K562 (cell line): Measurements from ENCODE around the gene LOXL3. TPM values are rescaled to one million over a fixed set of nuclear protein-coding genes. Genes with fewer than 3 reads are reported as not detected.

Experiments
- CAMTA2 ChIP-seq: fragments of 250-450 bp; sonication (Bioruptor Pico); conservative IDR thresholded peaks from 2 replicates; pipeline ENCODE4 v1.5.1; 2022
- DNMT1 ChIP-seq: fragments of 450-650 bp; IDR thresholded peaks from 2 replicates; pipeline ENCODE4 v1.6.1; 2016; ENCODE audit warnings: antibody characterized with exemption, mild to moderate bottlenecking
- ETV6 ChIP-seq, 3 experiments: fragments of 150-350 bp in 1 of 3; sonication (generic) in 1 of 3; formaldehyde crosslinking in 1 of 3; IDR thresholded peaks; 2 replicates each; pipeline versions ENCODE4 v1.6.1 to v1.8.0; 2014 to 2022; ENCODE audit warnings: borderline replicate concordance in 2 of 3, low read depth in 2 of 3, antibody characterized with exemption in 1 of 3, low read length in 1 of 3, mild to moderate bottlenecking in 1 of 3, missing genetic modification reagents in 1 of 3
- HDAC1 ChIP-seq, 2 experiments: fragments of 450-650 bp; IDR thresholded peaks; 2 replicates each; pipeline ENCODE4 v1.6.1; 2016 to 2017; ENCODE audit warnings: inconsistent platforms in 1 of 2, mild to moderate bottlenecking in 1 of 2, moderate library complexity in 1 of 2
- HEY1 ChIP-seq: fragments of 250-450 bp; sonication (Bioruptor Pico); IDR thresholded peaks from 2 replicates; pipeline ENCODE4 v1.5.0; 2020; ENCODE audit warnings: mild to moderate bottlenecking, moderate library complexity, borderline replicate concordance
- HSF4 ChIP-seq: fragments of 250-450 bp; sonication (Bioruptor Pico); IDR thresholded peaks from 2 replicates; pipeline ENCODE4 v2.1.2; 2022; ENCODE audit warnings: mild to moderate bottlenecking, moderate library complexity, borderline replicate concordance
- JUND ChIP-seq, 2 experiments: IDR thresholded peaks; 2 replicates in 1 of 2; 3 replicates in 1 of 2; pipeline ENCODE4 v1.6.1; 2011; ENCODE audit warnings: borderline replicate concordance in 2 of 2, low read depth in 2 of 2, low read length in 2 of 2, improper control_type of control experiment in 1 of 2, missing biosample characterization in 1 of 2, missing genetic modification characterization in 1 of 2, missing genetic modification reagents in 1 of 2
- KDM4B ChIP-seq, 2 experiments: fragments of 450-650 bp in 1 of 2; sonication (generic) in 1 of 2; IDR thresholded peaks; 2 replicates each; pipeline ENCODE4 v1.6.1; 2016 to 2017; ENCODE audit warnings: borderline replicate concordance in 2 of 2, antibody characterized with exemption in 1 of 2, low read depth in 1 of 2, mild to moderate bottlenecking in 1 of 2
- KLF10 ChIP-seq: fragments of 250-450 bp; sonication (Bioruptor Pico); IDR thresholded peaks from 2 replicates; pipeline ENCODE4 v1.6.1; 2021; ENCODE audit warnings: matching md5 sums
- LCOR ChIP-seq: sonication (generic); formaldehyde crosslinking; IDR thresholded peaks from 2 replicates; pipeline ENCODE4 v1.8.0; 2022; ENCODE audit warnings: mild to moderate bottlenecking, missing genetic modification reagents
- PHF21A ChIP-seq: fragments of 450-650 bp; IDR thresholded peaks from 2 replicates; pipeline ENCODE4 v1.6.1; 2017; ENCODE audit warnings: low read depth, borderline replicate concordance
- RAD51 ChIP-seq: fragments of 450-650 bp; IDR thresholded peaks from 2 replicates; pipeline ENCODE4 v1.7.1; 2016; ENCODE audit warnings: low read depth, mild to moderate bottlenecking, borderline replicate concordance
- SAP30 ChIP-seq: fragments of 200-600 bp; sonication (generic); IDR thresholded peaks from 2 replicates; pipeline ENCODE4 v1.6.1; 2012; ENCODE audit warnings: borderline replicate concordance, low read depth, mild to moderate bottlenecking, moderate library complexity, low read length, control low read depth, inconsistent platforms; ENCODE audit not compliant: insufficient read depth, poor library complexity, severe bottlenecking
- SMAD4 ChIP-seq: fragments of 250-450 bp; sonication (Bioruptor Pico); conservative IDR thresholded peaks from 2 replicates; pipeline ENCODE4 v1.8.0; 2021; ENCODE audit warnings: inconsistent platforms, mild to moderate bottlenecking, moderate library complexity
- SNRNP70 ChIP-seq: fragments of 200-400 bp; formaldehyde crosslinking; optimal IDR thresholded peaks from 2 replicates; pipeline ENCODE3; 2017; ENCODE audit warnings: low read depth, low read length
- SRSF3 ChIP-seq: fragments of 200-400 bp; formaldehyde crosslinking; IDR thresholded peaks from 2 replicates; pipeline ENCODE4 v1.6.1; 2016; ENCODE audit warnings: mild to moderate bottlenecking, low read length, moderate library complexity; ENCODE audit not compliant: insufficient read depth
- ZBTB8A ChIP-seq: fragments of 450-650 bp; IDR thresholded peaks from 2 replicates; pipeline ENCODE4 v1.6.1; 2018; ENCODE audit warnings: mild to moderate bottlenecking, moderate library complexity; ENCODE audit not compliant: partially characterized antibody
- polyA plus RNA-seq, 8 experiments: library from polyadenylated mRNA; depleted of rRNA in 4 of 8; stranded (reverse) in 5 of 8; unstranded in 3 of 8; fragments of >200 nt; fragmentation: Nextera tagmentation in 2 of 8; fragmentation: Illumina TruSeq in 1 of 8; extraction: Ambion mirVana in 2 of 8; extraction: Trizol in 1 of 8; gene quantifications; 2 replicates each; pipeline versions ENCODE4 v1.2.1 to v1.2.3, GENCODE V29; 2011 to 2014; ENCODE audit warnings: inconsistent platforms in 1 of 8, missing spikeins in 1 of 8
- total RNA-seq, 7 experiments: library from RNA; depleted of rRNA in 6 of 7; stranded (reverse); fragments of >200 nt in 6 of 7; fragmentation: Illumina TruSeq in 2 of 7; extraction: Trizol in 2 of 7; gene quantifications; 2 replicates each; pipeline versions ENCODE4 v1.2.1 to v1.2.3, GENCODE V29; 2011 to 2021; ENCODE audit warnings: low replicate concordance in 1 of 7
- TF ChIP-seq, protein P1 (sequence below): fragments of 450-650 bp; IDR thresholded peaks from 2 replicates; pipeline ENCODE4 v1.6.1; 2017; ENCODE audit warnings: antibody characterized with exemption, mild to moderate bottlenecking
- TF ChIP-seq, protein P2 (sequence below): fragments of 250-450 bp; sonication (Bioruptor Pico); IDR thresholded peaks from 2 replicates; pipeline ENCODE4 v1.4.0; 2020; ENCODE audit warnings: mild to moderate bottlenecking, moderate library complexity

LOXL3 gene
- total and polyA plus RNA-seq, 9 of the 15 experiments (the other 6 are each of a cell fraction or from before 2014, with no cell fraction given) = 0.22 to 0.99 (median 0.31) TPM

DNA sequence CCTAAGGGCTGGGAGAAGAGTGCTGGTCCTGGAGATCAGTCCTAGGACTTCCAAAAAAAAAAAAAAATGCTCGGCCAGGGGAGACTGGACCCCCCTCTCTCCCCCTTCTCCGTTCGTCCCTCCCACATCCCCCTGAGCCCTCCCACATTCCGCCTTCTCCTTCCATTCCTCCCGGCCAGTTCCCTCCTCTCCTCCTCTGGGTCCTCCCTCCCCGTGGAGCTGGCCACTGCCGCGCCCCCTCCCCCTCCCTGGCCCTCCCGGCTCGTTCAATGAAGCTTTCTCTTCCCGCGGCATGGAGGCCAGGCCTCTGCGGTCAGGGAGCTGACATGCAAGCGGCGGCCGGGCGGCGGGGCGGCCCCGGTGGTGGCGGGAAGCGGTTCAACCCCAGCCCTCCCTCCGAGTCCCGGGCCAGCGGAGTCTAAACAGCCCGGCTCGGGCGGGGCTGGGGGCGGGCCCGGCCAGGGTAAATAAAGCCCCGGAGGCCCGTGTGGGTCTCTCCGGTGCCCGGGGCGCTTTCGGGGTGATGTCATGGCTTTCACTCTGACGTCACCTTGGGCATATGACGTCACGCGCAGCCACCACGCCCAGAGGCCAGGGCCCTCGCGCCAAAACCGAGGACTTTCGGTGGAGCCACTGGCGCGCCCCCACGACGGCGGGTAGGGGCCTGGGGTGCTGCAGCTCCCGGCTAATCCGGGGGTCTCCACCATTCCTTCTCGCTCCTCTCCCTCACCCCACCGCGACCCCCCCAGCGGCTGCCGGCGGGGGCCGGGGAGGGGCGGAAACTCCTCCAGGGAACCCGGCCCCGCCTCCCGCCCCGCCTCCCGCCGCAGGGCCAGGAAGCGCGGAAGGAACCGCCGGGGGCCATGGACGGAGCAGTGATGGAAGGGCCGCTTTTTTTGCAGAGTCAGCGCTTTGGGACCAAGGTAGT lies at the start of gene LOXL3, which contains the start of gene DOK1 (continued):
- TF ChIP-seq SMAD4 (CRISPR knock-in tag) (peak; percentile 48), RAD51 (peak; percentile 16; the same call in 1 of the 2 replicates), HSF4 (CRISPR knock-in tag) (no peak), HDAC1 (IDR thresholded peaks at IDR 0.05) (no peak; a peak in 1 of 4 replicates), HEY1 (CRISPR knock-in tag) (no peak), ETV6 (IDR thresholded peaks at IDR 0.05; ENCODE audit: borderline replicate concordance in 1 of 2, low read depth in 2 of 2, low read length in 1 of 2) (no peak), ETV6 (CRISPR knock-in tag; IDR thresholded peaks at IDR 0.05; ENCODE audit: borderline replicate concordance) (no peak), CAMTA2 (no peak), DNMT1 (no peak), JUND (IDR thresholded peaks at IDR 0.05; ENCODE audit: borderline replicate concordance, low read depth, low read length) (peak; percentile 87), JUND (tag; IDR thresholded peaks at IDR 0.05; ENCODE audit: borderline replicate concordance, low read depth, low read length) (peak; percentile 76; the same call in 2 of the 3 replicates), ZBTB8A (no peak), KLF10 (no peak), SRSF3 (no peak), LCOR (peak; percentile 56; the same call in 1 of the 2 replicates), SAP30 (no peak), PHF21A (no peak), SNRNP70 (no peak), KDM4B (IDR thresholded peaks at IDR 0.05; ENCODE audit: borderline replicate concordance in 2 of 2, low read depth in 1 of 2) (0 out of 4 replicates have a peak, but pooled peaks of 1 of the 2 experiments have one; percentile 24)
- TF ChIP-seq, protein P1, sequence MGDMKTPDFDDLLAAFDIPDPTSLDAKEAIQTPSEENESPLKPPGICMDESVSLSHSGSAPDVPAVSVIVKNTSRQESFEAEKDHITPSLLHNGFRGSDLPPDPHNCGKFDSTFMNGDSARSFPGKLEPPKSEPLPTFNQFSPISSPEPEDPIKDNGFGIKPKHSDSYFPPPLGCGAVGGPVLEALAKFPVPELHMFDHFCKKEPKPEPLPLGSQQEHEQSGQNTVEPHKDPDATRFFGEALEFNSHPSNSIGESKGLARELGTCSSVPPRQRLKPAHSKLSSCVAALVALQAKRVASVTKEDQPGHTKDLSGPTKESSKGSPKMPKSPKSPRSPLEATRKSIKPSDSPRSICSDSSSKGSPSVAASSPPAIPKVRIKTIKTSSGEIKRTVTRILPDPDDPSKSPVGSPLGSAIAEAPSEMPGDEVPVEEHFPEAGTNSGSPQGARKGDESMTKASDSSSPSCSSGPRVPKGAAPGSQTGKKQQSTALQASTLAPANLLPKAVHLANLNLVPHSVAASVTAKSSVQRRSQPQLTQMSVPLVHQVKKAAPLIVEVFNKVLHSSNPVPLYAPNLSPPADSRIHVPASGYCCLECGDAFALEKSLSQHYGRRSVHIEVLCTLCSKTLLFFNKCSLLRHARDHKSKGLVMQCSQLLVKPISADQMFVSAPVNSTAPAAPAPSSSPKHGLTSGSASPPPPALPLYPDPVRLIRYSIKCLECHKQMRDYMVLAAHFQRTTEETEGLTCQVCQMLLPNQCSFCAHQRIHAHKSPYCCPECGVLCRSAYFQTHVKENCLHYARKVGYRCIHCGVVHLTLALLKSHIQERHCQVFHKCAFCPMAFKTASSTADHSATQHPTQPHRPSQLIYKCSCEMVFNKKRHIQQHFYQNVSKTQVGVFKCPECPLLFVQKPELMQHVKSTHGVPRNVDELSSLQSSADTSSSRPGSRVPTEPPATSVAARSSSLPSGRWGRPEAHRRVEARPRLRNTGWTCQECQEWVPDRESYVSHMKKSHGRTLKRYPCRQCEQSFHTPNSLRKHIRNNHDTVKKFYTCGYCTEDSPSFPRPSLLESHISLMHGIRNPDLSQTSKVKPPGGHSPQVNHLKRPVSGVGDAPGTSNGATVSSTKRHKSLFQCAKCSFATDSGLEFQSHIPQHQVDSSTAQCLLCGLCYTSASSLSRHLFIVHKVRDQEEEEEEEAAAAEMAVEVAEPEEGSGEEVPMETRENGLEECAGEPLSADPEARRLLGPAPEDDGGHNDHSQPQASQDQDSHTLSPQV = no peak
- TF ChIP-seq, protein P2, sequence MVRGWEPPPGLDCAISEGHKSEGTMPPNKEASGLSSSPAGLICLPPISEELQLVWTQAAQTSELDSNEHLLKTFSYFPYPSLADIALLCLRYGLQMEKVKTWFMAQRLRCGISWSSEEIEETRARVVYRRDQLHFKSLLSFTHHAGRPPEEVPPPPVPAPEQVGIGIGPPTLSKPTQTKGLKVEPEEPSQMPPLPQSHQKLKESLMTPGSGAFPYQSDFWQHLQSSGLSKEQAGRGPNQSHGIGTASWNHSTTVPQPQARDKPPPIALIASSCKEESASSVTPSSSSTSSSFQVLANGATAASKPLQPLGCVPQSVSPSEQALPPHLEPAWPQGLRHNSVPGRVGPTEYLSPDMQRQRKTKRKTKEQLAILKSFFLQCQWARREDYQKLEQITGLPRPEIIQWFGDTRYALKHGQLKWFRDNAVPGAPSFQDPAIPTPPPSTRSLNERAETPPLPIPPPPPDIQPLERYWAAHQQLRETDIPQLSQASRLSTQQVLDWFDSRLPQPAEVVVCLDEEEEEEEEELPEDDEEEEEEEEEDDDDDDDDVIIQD (CRISPR knock-in tag) = no peak
